ENCODE data around the gene RALGPS1.

- TF ChIP-seq POLR2A (IDR thresholded peaks at IDR 0.05) (no peak), CTCF (IDR thresholded peaks at IDR 0.05) (no peak), POLR2AphosphoS5 (IDR thresholded peaks at IDR 0.05; ENCODE audit: insufficient read depth in 1 of 2, low read depth in 1 of 2) (no peak)
These were observed 141.9 kb downstream of the RALGPS1 start for GRCh38 chr9:127056446-127056845.

Measured in vagina (tissue), 2 donors.